Endothelial cell of umbilical vein (primary cell): Measurements from ENCODE around the gene HNRNPC. TPM values are rescaled to one million over a fixed set of nuclear protein-coding genes. Genes with fewer than 3 reads are reported as not detected.
A peak's percentile ranks its signal among the peaks of the same experiment; 100 is the strongest.

Experiments
- Bru-seq: library from RNA; stranded (reverse); fragments of 400-500 nt; gene quantifications from one replicate; lab custom pipeline; 2021; lab: Mats Ljungman, UMichigan
- BruChase-seq, 2 experiments: library from RNA; stranded (reverse); fragments of 400-500 nt; gene quantifications; one replicate each; lab custom pipeline; 2021; lab: Mats Ljungman, UMichigan
- BruUV-seq: library from RNA; stranded (reverse); fragments of 400-500 nt; replicated peaks from 2 replicates; lab custom pipeline; 2021; lab: Mats Ljungman, UMichigan
- CTCF ChIA-PET: fragments of 300-600, 350-600 bp; sonication (Branson Sonifier 250); formaldehyde crosslinking; loops from one replicate; lab custom pipeline; 2021; ENCODE audit warnings: antibody characterized with exemption, inconsistent platforms; lab: Charles Lee
- POLR2A ChIA-PET: fragments of 300-600, 350-600 bp; sonication (Branson Sonifier 250); formaldehyde crosslinking; loops from one replicate; lab custom pipeline; 2021; ENCODE audit warnings: antibody characterized with exemption, inconsistent platforms; lab: Charles Lee
- DNase-seq: peaks from one replicate; pipeline ENCODE4 v3.0.0-alpha.2; 2011; ENCODE audit warnings: low read depth, low spot score
- FAIRE-seq: peaks from 2 replicates; lab custom pipeline; 2011; peaks lifted over from hg19 to GRCh38; lab: Jason Lieb, UNC
- H2AFZ ChIP-seq: 2 replicates; pipeline ENCODE4 v1.6.0; 2012; ENCODE audit warnings: low read depth, low read length, control low read depth, inconsistent platforms
- H3K27ac ChIP-seq: 2 replicates; pipeline ENCODE4 v1.5.1; 2011; ENCODE audit warnings: low read depth, mild to moderate bottlenecking, control low read depth, low read length, moderate library complexity; ENCODE audit not compliant: insufficient read depth
- H3K27me3 ChIP-seq, 2 experiments: 2 replicates each; pipeline versions ENCODE4 v1.6.0 to v1.6.1; 2011; ENCODE audit warnings: low read length in 2 of 2, mixed read lengths in 1 of 2; ENCODE audit not compliant: control insufficient read depth in 2 of 2, insufficient read depth in 2 of 2
- H3K36me3 ChIP-seq, 2 experiments: 2 replicates in 1 of 2; 3 replicates in 1 of 2; pipeline ENCODE4 v1.5.1; 2011; ENCODE audit warnings: low read length in 2 of 2, mild to moderate bottlenecking in 1 of 2, moderate library complexity in 1 of 2; ENCODE audit not compliant: control insufficient read depth in 2 of 2, insufficient read depth in 2 of 2; ENCODE audit errors: extremely low read depth in 1 of 2
- H3K4me1 ChIP-seq: 3 replicates; pipeline ENCODE4 v1.5.1; 2011; ENCODE audit warnings: mild to moderate bottlenecking, low read length; ENCODE audit not compliant: control insufficient read depth, insufficient read depth; ENCODE audit errors: extremely low read depth
- H3K4me2 ChIP-seq: 2 replicates; pipeline ENCODE4 v1.6.1; 2011; ENCODE audit warnings: low read length, control low read depth, mixed read lengths; ENCODE audit not compliant: insufficient read depth
- H3K4me3 ChIP-seq, 3 experiments: fragments of 200-600 bp in 1 of 3; sonication (generic), shearing (Covaris generic) in 1 of 3; replicated peaks in 1 of 3; 2 replicates each; pipeline ENCODE4 v1.5.1; 2011 to 2016; ENCODE audit warnings: control low read depth in 3 of 3, low read length in 3 of 3, mild to moderate bottlenecking in 2 of 3, inconsistent platforms in 1 of 3, low read depth in 1 of 3, moderate library complexity in 1 of 3; ENCODE audit not compliant: insufficient read depth in 1 of 3
- H3K79me2 ChIP-seq: 2 replicates; pipeline ENCODE4 v1.6.0; 2012; ENCODE audit warnings: low read length, inconsistent platforms; ENCODE audit not compliant: control insufficient read depth, insufficient read depth
- H3K9ac ChIP-seq: replicated peaks from 2 replicates; pipeline ENCODE3; 2011; ENCODE audit warnings: low read length, control low read depth; ENCODE audit not compliant: insufficient read depth; ENCODE audit errors: extremely low read depth
- H3K9me1 ChIP-seq: replicated peaks from 3 replicates; pipeline ENCODE4 v1.6.0; 2011; ENCODE audit warnings: mild to moderate bottlenecking, low read length; ENCODE audit not compliant: control insufficient read depth, insufficient read depth; ENCODE audit errors: extremely low read depth
- H3K9me3 ChIP-seq: replicated peaks from 2 replicates; pipeline ENCODE4 v1.5.1; 2012; ENCODE audit warnings: low read length, inconsistent platforms; ENCODE audit not compliant: control insufficient read depth, insufficient read depth
- H4K20me1 ChIP-seq: replicated peaks from 2 replicates; pipeline ENCODE3; 2011; ENCODE audit warnings: mild to moderate bottlenecking, low read length; ENCODE audit not compliant: control insufficient read depth, insufficient read depth; ENCODE audit errors: extremely low read depth
- EZH2 ChIP-seq: IDR thresholded peaks from 2 replicates; pipeline ENCODE4 v1.6.1; 2012; ENCODE audit warnings: borderline replicate concordance, low read depth, mild to moderate bottlenecking, moderate library complexity, low read length, inconsistent platforms; ENCODE audit not compliant: severe bottlenecking
- JUN ChIP-seq: IDR thresholded peaks from 2 replicates; pipeline ENCODE4 v1.6.1; 2011; ENCODE audit warnings: borderline replicate concordance, low read depth; ENCODE audit not compliant: insufficient read length, insufficient read depth
- MYC ChIP-seq: IDR thresholded peaks from one replicate; pipeline ENCODE4 v1.6.1; 2011; ENCODE audit warnings: mild to moderate bottlenecking, low read depth, low read length
- POLR2A ChIP-seq: IDR thresholded peaks from 2 replicates; pipeline ENCODE4 v1.6.1; 2012; ENCODE audit warnings: low read depth, mild to moderate bottlenecking, control low read depth, low read length
- POLR2AphosphoS5 ChIP-seq: IDR thresholded peaks from 2 replicates; pipeline ENCODE4 v1.6.1; 2012; ENCODE audit warnings: low read depth, mild to moderate bottlenecking, control low read depth, low read length, moderate library complexity; ENCODE audit not compliant: insufficient read depth
- dilution Hi-C: fragments of 300-500 bp; cut with MboI; formaldehyde crosslinking; loops from one replicate; pipeline ENCODE4 v1.15.0; 2019; ENCODE audit warnings: low sequenced_read_pairs; ENCODE audit not compliant: extremely low pct_ligation_motif_present
- intact Hi-C: fragments of 100-400 bp; cut with micrococcal nuclease; formaldehyde crosslinking; loops from one replicate; pipeline ENCODE4 v1.10.0; 2022
- long read RNA-seq: library from polyadenylated mRNA; stranded (forward); transcript quantifications from one replicate; pipeline ENCODE4 v2.0.0, GENCODE V29; 2021
- polyA minus RNA-seq, 3 experiments: library from RNA; depleted of rRNA, polyadenylated mRNA; stranded (reverse); fragments of >200 nt; gene quantifications; 1 replicate in 1 of 3; 2 replicates in 2 of 3; pipeline ENCODE4 v1.2.3, GENCODE V29; 2011
- polyA plus RNA-seq, 4 experiments: library from polyadenylated mRNA; depleted of rRNA in 3 of 4; stranded (reverse) in 3 of 4; unstranded in 1 of 4; fragments of >200 nt; gene quantifications; 2 replicates each; pipeline versions ENCODE4 v1.2.1 to v1.2.3, GENCODE V29; 2011 to 2012; ENCODE audit warnings: missing spikeins in 1 of 4
- total RNA-seq: library from RNA; stranded (reverse); gene quantifications from 2 replicates; pipeline ENCODE4 v1.2.3, GENCODE V29; 2021
- TF ChIP-seq, protein P1 (sequence below): IDR thresholded peaks from 2 replicates; pipeline ENCODE4 v1.6.1; 2011; ENCODE audit not compliant: insufficient read depth, insufficient read length
- TF ChIP-seq, protein P2 (sequence below), 2 donors: IDR thresholded peaks; 1 replicate in 1 of 2; 2 replicates in 1 of 2; pipeline ENCODE4 v1.5.1; 2011; ENCODE audit warnings: low read length in 2 of 2, mild to moderate bottlenecking in 2 of 2, moderate library complexity in 2 of 2, control low read depth in 1 of 2, inconsistent platforms in 1 of 2, low read depth in 1 of 2; ENCODE audit not compliant: insufficient read depth in 1 of 2; ENCODE audit errors: extremely low read depth in 1 of 2

HNRNPC gene
- total RNA-seq (611 and 674 TPM in 2 replicates), polyA plus RNA-seq (309 and 531 TPM in 2 replicates), polyA minus RNA-seq (926 and 952 TPM in 2 replicates), Bru-seq, nascent RNA (percentile 100 among the genes with signal in this experiment), BruChase-seq, experiment 1, labeled RNA remaining after a 6-hour chase (percentile 99 among the genes with signal in this experiment), BruChase-seq, experiment 2, labeled RNA remaining after a 2-hour chase (percentile 99 among the genes with signal in this experiment)
- polyA plus RNA-seq (2011; cell fraction: cytosol; rRNA removed): 460 and 638 TPM in 2 replicates
- polyA plus RNA-seq (2011; cell fraction: nucleus; rRNA removed): 352 and 493 TPM in 2 replicates
- polyA plus RNA-seq (2012): 550 and 764 TPM in 2 replicates
- polyA minus RNA-seq (2011; cell fraction: cytosol; rRNA and poly(A)+ RNA removed): 248 TPM
- 514 and 693 TPM in 2 replicates for polyA minus RNA-seq (2011; cell fraction: nucleus; rRNA and poly(A)+ RNA removed)
- long read RNA-seq, transcript HNRNPC-211 (9 exons, 1,784 nt): minor isoform, 143 of 920 reads
- long read RNA-seq, transcript HNRNPC-208 (8 exons, 1,790 nt): minor isoform, 12 of 920 reads
- long read RNA-seq, transcript HNRNPC-205 (9 exons, 1,375 nt): major isoform, 349 of 920 reads
- long read RNA-seq, transcript HNRNPC-230 (8 exons, 1,371 nt): minor isoform, 91 of 920 reads
- long read RNA-seq, partial matches to known transcripts: 97 of 920 reads
- long read RNA-seq, other reads (novel, unspliced or antisense): 207 of 920 reads

DNA sequence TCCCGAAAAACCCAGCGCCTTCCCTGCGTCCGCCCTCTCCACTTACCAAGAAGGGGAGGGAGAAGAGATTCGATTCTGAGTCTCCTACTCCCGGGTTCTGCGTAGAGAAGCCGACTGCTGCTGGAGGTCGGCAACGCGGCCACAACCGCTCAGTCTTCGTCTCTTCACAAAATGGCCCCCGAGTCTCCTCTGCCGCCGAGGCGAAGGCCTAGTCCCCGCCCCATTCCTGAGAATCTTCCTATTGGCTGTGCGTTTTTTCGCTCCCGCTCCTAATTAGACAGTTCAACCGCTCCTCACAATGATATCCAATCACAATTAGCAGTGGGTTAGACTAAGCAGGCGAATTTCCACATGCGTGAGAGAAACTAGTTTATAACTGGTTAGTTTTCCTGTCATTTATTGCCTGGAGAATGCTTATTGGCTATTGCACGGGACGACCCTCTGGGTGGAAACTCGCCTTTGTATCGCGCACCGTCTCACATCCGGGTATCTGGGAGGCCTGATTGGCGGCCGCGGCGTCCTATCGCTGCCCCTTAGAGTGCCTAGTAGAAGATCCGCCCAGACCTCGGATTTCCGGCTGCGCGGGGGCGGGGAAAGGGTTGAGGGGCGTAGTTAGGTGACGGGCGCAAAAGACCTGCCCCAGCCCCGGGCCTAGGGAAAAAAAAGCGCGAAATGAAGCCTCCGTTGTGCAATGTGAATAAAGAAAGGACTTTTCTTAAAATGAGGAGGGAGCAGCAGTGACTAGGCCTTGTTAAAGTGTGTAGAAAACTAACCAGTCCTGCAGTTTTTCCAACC, at the start of gene HNRNPC:
TSS of gene HNRNPC (minus strand) at position 191 of the 795 bp plus-strand sequence. CDS start 35,249 bp downstream, outside the sequence.
- H3K36me3 ChIP-seq: peaks cover 3 to 17% of the 10 kb centered on the region in 2 experiments
- peak within 1 kb of the TSS; percentile 100 for H3K4me2 ChIP-seq
- peak within 1 kb of the TSS; percentile 100 for H3K9ac ChIP-seq
- no peaks in the 10 kb centered on the region for H3K27me3 ChIP-seq
- TF ChIP-seq POLR2AphosphoS5: peak; percentile 87
- peak; percentile 89 for TF ChIP-seq POLR2A
- no peak for TF ChIP-seq JUN
- TF ChIP-seq, protein P1, sequence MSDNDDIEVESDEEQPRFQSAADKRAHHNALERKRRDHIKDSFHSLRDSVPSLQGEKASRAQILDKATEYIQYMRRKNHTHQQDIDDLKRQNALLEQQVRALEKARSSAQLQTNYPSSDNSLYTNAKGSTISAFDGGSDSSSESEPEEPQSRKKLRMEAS: no peak
- no peak for TF ChIP-seq EZH2
- no peak for TF ChIP-seq MYC
- TF ChIP-seq, protein P2, sequence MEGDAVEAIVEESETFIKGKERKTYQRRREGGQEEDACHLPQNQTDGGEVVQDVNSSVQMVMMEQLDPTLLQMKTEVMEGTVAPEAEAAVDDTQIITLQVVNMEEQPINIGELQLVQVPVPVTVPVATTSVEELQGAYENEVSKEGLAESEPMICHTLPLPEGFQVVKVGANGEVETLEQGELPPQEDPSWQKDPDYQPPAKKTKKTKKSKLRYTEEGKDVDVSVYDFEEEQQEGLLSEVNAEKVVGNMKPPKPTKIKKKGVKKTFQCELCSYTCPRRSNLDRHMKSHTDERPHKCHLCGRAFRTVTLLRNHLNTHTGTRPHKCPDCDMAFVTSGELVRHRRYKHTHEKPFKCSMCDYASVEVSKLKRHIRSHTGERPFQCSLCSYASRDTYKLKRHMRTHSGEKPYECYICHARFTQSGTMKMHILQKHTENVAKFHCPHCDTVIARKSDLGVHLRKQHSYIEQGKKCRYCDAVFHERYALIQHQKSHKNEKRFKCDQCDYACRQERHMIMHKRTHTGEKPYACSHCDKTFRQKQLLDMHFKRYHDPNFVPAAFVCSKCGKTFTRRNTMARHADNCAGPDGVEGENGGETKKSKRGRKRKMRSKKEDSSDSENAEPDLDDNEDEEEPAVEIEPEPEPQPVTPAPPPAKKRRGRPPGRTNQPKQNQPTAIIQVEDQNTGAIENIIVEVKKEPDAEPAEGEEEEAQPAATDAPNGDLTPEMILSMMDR (IDR thresholded peaks at IDR 0.05; ENCODE audit: extremely low read depth in 1 of 2, insufficient read depth in 1 of 2, low read depth in 1 of 2, low read length in 2 of 2): no peak
- peaks cover 48% of the 10 kb centered on the region for H3K79me2 ChIP-seq
- no peaks in the 10 kb centered on the region for H3K9me3 ChIP-seq
- FAIRE-seq (peak; percentile 99), DNase-seq (peak; percentile 100)
- H2AFZ ChIP-seq: peak within 1 kb of the TSS; percentile 99
- peaks cover 28% of the 10 kb centered on the region for H3K4me1 ChIP-seq
- intact Hi-C loops: loop anchor here (1.0 kb wide), 2 partner anchors 187 to 208 kb away; partner anchors contain the start of genes CHD8 and TOX4
- ChIA-PET POLR2A (no interaction called here), CTCF (interaction anchor here (0.7 kb wide), 1 partner anchor 74 kb away, joined by 3 read pairs; no protein-coding TSS in a partner anchor)
- dilution Hi-C loops: no loop called here
- BruUV-seq: no TSS peak
- peak within 1 kb of the TSS; percentile 97 for H3K27ac ChIP-seq
- H4K20me1 ChIP-seq: peaks cover 23% of the 10 kb centered on the region
- no peaks in the 10 kb centered on the region for H3K9me1 ChIP-seq
- peak within 1 kb of the TSS; percentile 78 to 99 (median 96) for H3K4me3 ChIP-seq
